ENCODE results near the gene LINC01488. TPM values are rescaled to one million over a fixed set of nuclear protein-coding genes. Genes with fewer than 3 reads are reported as not detected.

The LINC01488 gene
- total RNA-seq, 3 donors from 2014 or later = not detected

DNA sequence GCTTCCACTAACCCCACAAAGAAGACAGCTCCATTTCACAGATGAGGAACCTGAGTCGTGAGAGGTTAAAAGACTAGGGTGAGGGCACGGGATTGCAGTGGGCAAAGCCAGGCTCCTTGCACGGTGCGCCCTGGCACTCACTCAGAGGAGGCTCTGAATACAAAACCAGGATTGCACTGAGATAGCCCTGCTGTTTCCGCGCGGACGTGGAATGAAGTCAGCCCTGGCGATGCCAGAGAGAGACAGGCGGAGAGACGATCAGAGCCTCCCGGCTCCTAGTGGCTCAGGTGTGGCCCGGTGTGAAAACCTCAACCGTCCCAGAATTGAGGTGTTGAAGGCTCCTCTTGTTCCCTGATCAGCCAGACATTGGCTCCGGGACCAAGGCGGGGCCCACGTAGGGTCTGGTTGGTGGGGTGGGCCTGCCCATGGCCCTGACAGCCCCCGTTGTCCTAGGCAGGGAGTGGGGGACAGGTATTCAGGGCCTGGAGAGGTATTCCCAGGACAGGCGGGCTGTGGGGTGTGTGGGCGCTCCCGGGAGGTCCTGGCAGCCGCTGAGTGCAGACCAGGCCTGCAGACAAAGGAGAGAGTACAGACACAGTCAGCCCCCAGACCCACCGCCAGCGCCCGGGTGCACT, 43.1 kb upstream of the LINC01488 start:
- Histone ChIP-seq H3K9me3 (no peaks in the 10 kb centered on the region), H3K36me3 (no peaks in the 10 kb centered on the region), H3K4me1 (peaks cover 7 to 10% of the 10 kb centered on the region in 2 donors), H3K27ac (no peak overlapping the region), H3K27me3 (no peaks in the 10 kb centered on the region), H3K4me3 (no peak overlapping the region)
- intact Hi-C loops (cut with DNase I; ENCODE audit: low total_unique reads) = loop anchor here (5.0 kb wide), 1 partner anchor 839 kb away; no protein-coding TSS in a partner anchor
- DNase-seq (ENCODE audit: low spot score in 2 of 2) = no peak
- TF ChIP-seq POLR2A (IDR thresholded peaks at IDR 0.05) (no peak), CTCF (IDR thresholded peaks at IDR 0.05) (no peak)

- Histone ChIP-seq H3K27ac (no peak overlapping the region), H3K4me3 (no peak overlapping the region), H3K27me3 (no peaks in the 10 kb centered on the region), H3K36me3 (no peaks in the 10 kb centered on the region), H3K4me1 (peaks cover 13 to 17% of the 10 kb centered on the region in 2 donors), H3K9me3 (no peaks in the 10 kb centered on the region)
- DNase-seq (ENCODE audit: low spot score in 2 of 2) = no peak
- TF ChIP-seq POLR2AphosphoS5 (IDR thresholded peaks at IDR 0.05) = no peak
- TF ChIP-seq POLR2A (IDR thresholded peaks at IDR 0.05) = no peak
- TF ChIP-seq CTCF (IDR thresholded peaks at IDR 0.05) = no peak
- intact Hi-C loops (cut with DNase I; ENCODE audit: low total_unique reads) = loop anchor here (5.0 kb wide), 1 partner anchor 838 kb away; no protein-coding TSS in a partner anchor
These were observed 42.3 kb upstream of the LINC01488 start for GRCh38 chr11:69439127-69439526.

- intact Hi-C loops (cut with DNase I; ENCODE audit: low total_unique reads) = loop anchor here (5.0 kb wide), 1 partner anchor 837 kb away; no protein-coding TSS in a partner anchor
- Histone ChIP-seq H3K27me3 (no peaks in the 10 kb centered on the region), H3K4me3 (no peak overlapping the region), H3K27ac (no peak overlapping the region), H3K4me1 (peaks cover 14 to 19% of the 10 kb centered on the region in 2 donors), H3K36me3 (no peaks in the 10 kb centered on the region), H3K9me3 (no peaks in the 10 kb centered on the region)
- no peak for DNase-seq (ENCODE audit: low spot score in 2 of 2)
- TF ChIP-seq POLR2AphosphoS5 (IDR thresholded peaks at IDR 0.05) = no peak
- no peak for TF ChIP-seq POLR2A (IDR thresholded peaks at IDR 0.05)
- TF ChIP-seq CTCF (IDR thresholded peaks at IDR 0.05) = no peak
These were observed 41.6 kb upstream of the LINC01488 start for GRCh38 chr11:69439651-69440464.

- no peaks in the 10 kb centered on the region for H3K27me3 ChIP-seq
- no peaks in the 10 kb centered on the region for H3K36me3 ChIP-seq
- H3K4me3 ChIP-seq = no peak overlapping the region
- no peak for DNase-seq (ENCODE audit: low spot score in 2 of 2)
- intact Hi-C loops (cut with DNase I; ENCODE audit: low total_unique reads) = no loop called here
- no peak overlapping the region for H3K27ac ChIP-seq
- no peak for TF ChIP-seq CTCF (IDR thresholded peaks at IDR 0.05)
- TF ChIP-seq POLR2A (IDR thresholded peaks at IDR 0.05) = no peak
- TF ChIP-seq POLR2AphosphoS5 (IDR thresholded peaks at IDR 0.05) = no peak
- H3K9me3 ChIP-seq = no peaks in the 10 kb centered on the region
- peaks cover 16 to 23% of the 10 kb centered on the region in 2 donors for H3K4me1 ChIP-seq
These were observed 40.6 kb upstream of the LINC01488 start for GRCh38 chr11:69440876-69441275.

Data from breast epithelium (tissue), 4 donors.